Tibial artery (tissue), 4 donors: ENCODE data around the gene UTY.

Experiments
- DNase-seq, 2 donors: peaks; one replicate each; pipeline ENCODE4 v3.0.0-alpha.2; 2019
- H3K27ac ChIP-seq, 2 donors: fragments of 200-600 bp; sonication (generic) in 1 of 2; 1 replicate in 1 of 2; 2 replicates in 1 of 2; pipeline ENCODE4 v1.5.1; 2018 to 2019; ENCODE audit warnings: mild to moderate bottlenecking in 1 of 2
- H3K27me3 ChIP-seq, 2 donors: fragments of 200-600 bp; sonication (generic) in 1 of 2; one replicate each; pipeline versions ENCODE4 v1.5.1 to v1.6.0; 2016 to 2019
- H3K36me3 ChIP-seq, 3 donors: fragments of 200-600 bp; sonication (generic) in 2 of 3; one replicate each; pipeline ENCODE4 v1.5.1; 2016 to 2019; ENCODE audit warnings: mild to moderate bottlenecking in 2 of 3
- H3K4me1 ChIP-seq, 4 donors: fragments of 200-600 bp; sonication (generic) in 2 of 4; 1 replicate in 3 of 4; 2 replicates in 1 of 4; pipeline ENCODE4 v1.5.1; 2016 to 2019
- H3K4me3 ChIP-seq, 2 donors: fragments of 200-600 bp; sonication (generic) in 1 of 2; 1 replicate in 1 of 2; 2 replicates in 1 of 2; pipeline ENCODE4 v1.5.1; 2018 to 2019; ENCODE audit warnings: mild to moderate bottlenecking in 2 of 2
- H3K9me3 ChIP-seq, 3 donors: fragments of 200-600 bp; sonication (generic) in 1 of 3; one replicate each; pipeline ENCODE4 v1.5.1; 2016 to 2019
- CTCF ChIP-seq, 2 experiments: fragments of 200-600 bp in 1 of 2; fragments of 450-650 bp in 1 of 2; IDR thresholded peaks; one replicate each; pipeline ENCODE4 v1.5.1; 2017 to 2019; ENCODE audit warnings: antibody characterized with exemption in 2 of 2, mild to moderate bottlenecking in 1 of 2, moderate library complexity in 1 of 2
- intact Hi-C: fragments of 100-400 bp; cut with DNase I; formaldehyde crosslinking; loops from one replicate; pipeline ENCODE4 v1.15.0; 2023; ENCODE audit warnings: low total_unique reads

Gene UTY

GRCh38 chrY:13445566-13445965 lies 34.3 kb downstream of the UTY start:
- H3K9me3 ChIP-seq, result no peaks in the 10 kb centered on the region
- no peak for DNase-seq
- no peaks in the 10 kb centered on the region for H3K36me3 ChIP-seq
- no peaks in the 10 kb centered on the region for H3K27me3 ChIP-seq
- H3K27ac ChIP-seq, result no peak overlapping the region
- H3K4me1 ChIP-seq, result no peaks in the 10 kb centered on the region
- H3K4me3 ChIP-seq, result no peak overlapping the region
- no peak for TF ChIP-seq CTCF (IDR thresholded peaks at IDR 0.05)
- intact Hi-C loops, result no loop called here

GRCh38 chrY:13443146-13443545 lies 36.7 kb downstream of the UTY start:
- H3K4me3 ChIP-seq, result no peak overlapping the region
- no peaks in the 10 kb centered on the region for H3K27me3 ChIP-seq
- no peaks in the 10 kb centered on the region for H3K36me3 ChIP-seq
- intact Hi-C loops, result no loop called here
- no peak for TF ChIP-seq CTCF (IDR thresholded peaks at IDR 0.05)
- no peak for DNase-seq
- H3K9me3 ChIP-seq, result no peaks in the 10 kb centered on the region
- no peaks in the 10 kb centered on the region for H3K4me1 ChIP-seq
- no peak overlapping the region for H3K27ac ChIP-seq

GRCh38 chrY:13440811-13441210 lies 39.0 kb downstream of the UTY start:
- intact Hi-C loops, result no loop called here
- TF ChIP-seq CTCF (IDR thresholded peaks at IDR 0.05), result no peak

DNA sequence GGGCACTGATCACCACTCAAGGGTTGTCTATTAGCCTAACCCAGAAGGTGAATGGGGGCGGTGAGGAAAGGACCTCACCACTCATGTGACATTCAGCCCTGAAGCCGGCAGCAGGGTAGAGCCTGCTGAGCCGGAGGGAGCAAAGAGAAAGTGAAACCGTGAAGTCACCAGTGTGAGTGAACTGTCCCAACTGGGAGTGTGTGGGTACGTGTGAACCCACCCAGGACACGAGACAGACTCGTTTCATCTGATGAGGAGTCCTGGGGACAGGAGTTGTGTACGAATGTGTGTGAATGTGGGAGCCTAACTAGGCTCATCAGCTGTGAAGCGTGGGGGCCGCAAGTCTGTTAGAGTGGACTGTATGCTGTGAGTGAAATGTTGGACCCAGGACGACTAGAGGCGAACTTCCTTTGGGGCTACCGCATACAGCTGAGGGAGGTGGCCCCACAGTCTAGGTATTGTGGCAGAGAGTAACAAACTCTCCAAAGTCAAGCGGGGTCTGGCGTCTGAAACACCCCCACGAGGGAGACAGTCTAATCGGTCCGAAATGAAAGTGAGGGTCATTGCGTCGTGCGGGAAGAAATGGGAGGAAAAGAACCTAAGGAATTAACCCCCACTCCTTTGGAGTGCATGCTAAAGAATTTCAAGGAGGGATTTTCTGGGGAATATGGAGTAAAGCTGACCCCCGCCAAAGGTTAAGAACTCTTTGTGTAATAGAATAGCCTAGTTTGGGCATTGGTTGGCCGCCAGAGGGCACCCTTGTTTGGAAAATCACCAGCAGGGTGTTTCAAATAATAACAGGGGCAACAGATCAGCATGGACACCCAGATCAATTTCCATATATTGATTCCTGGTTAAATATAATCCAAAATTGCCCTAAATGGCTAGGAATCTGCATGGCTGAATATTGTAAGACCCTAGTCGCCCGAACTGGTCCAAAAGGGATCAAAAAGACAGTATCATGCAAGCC lies 43.6 kb downstream of the UTY start:
- Histone ChIP-seq H3K27ac (no peak overlapping the region), H3K4me1 (no peaks in the 10 kb centered on the region), H3K9me3 (no peaks in the 10 kb centered on the region), H3K36me3 (no peaks in the 10 kb centered on the region), H3K27me3 (no peaks in the 10 kb centered on the region), H3K4me3 (no peak overlapping the region)
- intact Hi-C loops, result no loop called here
- DNase-seq, result no peak
- no peak for TF ChIP-seq CTCF (IDR thresholded peaks at IDR 0.05)

More at GRCh38 chrY:13440811-13441210, 39.0 kb downstream of the UTY start:
- no peaks in the 10 kb centered on the region for H3K4me1 ChIP-seq
- no peak for DNase-seq
- H3K27ac ChIP-seq, result no peak overlapping the region
- H3K36me3 ChIP-seq, result no peaks in the 10 kb centered on the region
- no peak overlapping the region for H3K4me3 ChIP-seq
- no peaks in the 10 kb centered on the region for H3K27me3 ChIP-seq
- H3K9me3 ChIP-seq, result no peaks in the 10 kb centered on the region

DNA sequence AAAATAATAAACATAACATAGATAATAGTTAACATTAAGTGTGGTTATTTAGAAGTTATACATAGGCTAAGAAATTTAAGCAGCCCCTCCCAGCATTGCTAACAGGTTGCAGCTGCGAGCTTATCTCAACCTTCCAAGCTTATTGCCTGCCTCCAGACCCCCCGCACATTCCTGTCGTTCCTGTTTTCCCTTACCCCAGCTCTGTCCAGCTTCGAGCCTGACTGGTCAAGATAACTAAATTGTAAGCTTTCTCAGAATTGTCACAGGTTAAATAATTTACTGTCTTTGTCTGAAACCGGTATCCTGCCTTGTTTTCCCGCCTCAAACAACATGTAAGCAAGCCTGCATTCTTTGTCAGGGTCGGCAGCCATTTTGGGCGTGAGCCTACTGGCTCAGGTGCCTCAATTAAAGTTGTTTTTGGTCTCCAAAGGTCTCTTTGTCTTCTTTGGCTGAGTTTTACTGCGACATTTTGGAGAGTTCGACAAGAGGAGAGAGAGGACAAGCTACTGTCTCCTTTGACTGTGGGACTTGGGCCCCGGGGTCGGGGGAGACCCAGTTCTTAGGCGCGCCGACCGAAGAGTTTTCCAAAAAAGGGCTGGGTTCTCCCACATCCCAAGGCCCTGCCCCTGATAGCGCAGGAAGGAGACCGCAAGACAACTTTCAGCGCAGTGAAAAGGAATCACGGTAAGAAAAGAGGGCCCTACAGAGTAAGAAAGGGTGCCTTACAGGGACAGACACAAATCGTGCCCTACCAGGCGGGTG lies 44.4 kb downstream of the UTY start:
- no peaks in the 10 kb centered on the region for H3K36me3 ChIP-seq
- H3K4me3 ChIP-seq, result no peak overlapping the region
- no peaks in the 10 kb centered on the region for H3K4me1 ChIP-seq
- no peaks in the 10 kb centered on the region for H3K27me3 ChIP-seq
- no peak for DNase-seq
- no peak for TF ChIP-seq CTCF (IDR thresholded peaks at IDR 0.05)
- no peak overlapping the region for H3K27ac ChIP-seq
- intact Hi-C loops, result no loop called here
- H3K9me3 ChIP-seq, result no peaks in the 10 kb centered on the region
